RPMI8226 (cell line): ENCODE results near the gene PIP.
"Not testable (repeated sequence)": the region's sequence is repeated elsewhere in the genome, so short reads cannot be mapped to it uniquely, and the experiment has no call there.

Source experiments
- DNase-seq: peaks from one replicate; pipeline ENCODE4 v3.0.0-alpha.2; 2015

PIP gene

DNA sequence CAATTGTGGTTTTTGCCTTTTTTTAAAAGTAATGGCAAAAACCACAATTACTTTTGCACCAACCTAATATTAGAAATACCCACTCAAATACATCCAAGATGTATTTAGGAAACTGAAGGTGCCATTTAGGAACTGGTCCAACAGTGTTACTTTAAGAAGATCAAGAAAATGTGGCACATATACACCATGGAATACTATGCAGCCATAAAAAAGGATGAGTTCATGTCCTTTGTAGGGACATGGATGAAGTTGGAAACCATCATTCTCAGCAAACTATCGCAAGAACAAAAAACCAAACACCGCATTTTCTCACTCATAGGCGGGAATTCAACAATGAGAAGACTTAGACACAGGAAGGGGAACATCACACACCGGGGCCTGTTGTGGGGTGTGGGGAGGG is 48.9 kb downstream of the PIP start:
- not testable (repeated sequence) for DNase-seq

DNA sequence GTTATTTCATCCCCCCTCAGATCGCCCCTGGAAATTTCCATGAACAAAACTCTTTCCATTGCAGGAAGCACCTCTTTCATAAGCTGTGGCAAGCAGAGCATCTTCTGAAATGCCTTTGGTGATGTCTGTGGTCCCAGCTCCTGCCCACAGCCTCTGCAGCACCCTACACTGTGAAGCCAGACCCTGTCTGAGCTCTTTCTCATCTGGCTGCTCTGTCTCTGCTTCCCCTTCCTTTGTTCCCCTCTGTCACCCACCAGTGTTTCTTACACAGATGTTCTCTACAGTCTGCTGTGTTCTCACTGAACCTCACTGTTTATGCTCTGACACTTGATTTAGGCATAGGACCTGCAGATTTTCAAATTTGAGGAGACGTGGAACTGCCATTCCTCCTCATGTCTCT is 49.5 kb downstream of the PIP start:
- DNase-seq: no peak

GRCh38 chr7:143183024-143183423 is 51.1 kb downstream of the PIP start, which contains the start of gene TAS2R39:
TAS2R39 (plus strand) TSS chr7:143183419; CDS start chr7:143183419, 0 bp downstream.
- DNase-seq: no peak

GRCh38 chr7:143185551-143185950 is 53.7 kb downstream of the PIP start:
- DNase-seq: no peak

DNA sequence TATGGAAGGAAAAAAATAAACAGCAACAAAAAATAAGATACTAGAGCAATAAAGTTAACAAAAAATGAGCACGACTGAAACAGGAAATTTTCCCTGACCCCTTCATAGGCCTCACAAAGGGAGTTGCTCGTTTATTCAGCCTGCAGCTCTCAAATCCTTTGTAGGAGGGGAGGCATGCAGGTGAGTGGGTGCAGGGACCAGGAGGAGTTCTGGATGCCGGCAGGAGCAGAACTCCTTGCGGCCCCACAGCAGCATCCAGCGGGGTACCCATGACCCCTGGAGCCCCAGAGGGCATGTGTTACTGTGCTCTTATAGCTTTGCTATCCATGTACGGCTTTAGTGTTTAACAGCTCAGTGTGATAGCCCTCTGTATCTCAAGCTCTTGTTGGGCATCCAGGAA is 57.1 kb downstream of the PIP start:
- no peak for DNase-seq
